GM23248 (cell line): ENCODE data around the gene AMY2B. TPM values are rescaled to one million over a fixed set of nuclear protein-coding genes. Genes with fewer than 3 reads are reported as not detected.
"Not testable (repeated sequence)": the region's sequence is repeated elsewhere in the genome, so short reads cannot be mapped to it uniquely, and the experiment has no call there.

Source experiments
- DNase-seq: peaks from one replicate; pipeline ENCODE4 v3.0.0-alpha.2; 2015
- H2AFZ ChIP-seq: fragments of 200-600 bp; sonication (generic); 2 replicates; pipeline ENCODE4 v1.6.1; 2016; ENCODE audit warnings: antibody characterized with exemption
- H3F3A ChIP-seq: fragments of 200-600 bp; sonication (generic); 2 replicates; pipeline ENCODE4 v1.6.1; 2016; ENCODE audit warnings: mild to moderate bottlenecking, antibody characterized with exemption, mixed run types; ENCODE audit not compliant: insufficient read depth
- H3K27ac ChIP-seq: fragments of 200-600 bp; sonication (generic); 2 replicates; pipeline ENCODE4 v1.5.1; 2016; ENCODE audit warnings: mild to moderate bottlenecking
- H3K27me3 ChIP-seq: fragments of 200-600 bp; sonication (generic); replicated peaks from 2 replicates; pipeline ENCODE4 v1.6.1; 2016; ENCODE audit warnings: mild to moderate bottlenecking; ENCODE audit not compliant: insufficient read depth
- H3K36me3 ChIP-seq: fragments of 200-600 bp; sonication (generic); 2 replicates; pipeline ENCODE4 v1.6.1; 2016; ENCODE audit warnings: low read depth, mild to moderate bottlenecking
- H3K4me1 ChIP-seq: fragments of 200-600 bp; sonication (generic); 2 replicates; pipeline ENCODE4 v1.6.1; 2016; ENCODE audit warnings: mild to moderate bottlenecking; ENCODE audit not compliant: insufficient read depth
- H3K4me2 ChIP-seq: fragments of 200-600 bp; sonication (generic); one replicate; pipeline ENCODE4 v1.6.1; 2016; ENCODE audit warnings: mild to moderate bottlenecking; ENCODE audit not compliant: unreplicated experiment
- H3K4me3 ChIP-seq: fragments of 200-600 bp; sonication (generic); 2 replicates; pipeline ENCODE4 v1.5.1; 2016; ENCODE audit warnings: mild to moderate bottlenecking
- H3K79me2 ChIP-seq: fragments of 200-600 bp; sonication (generic); 2 replicates; pipeline ENCODE4 v1.6.1; 2016; ENCODE audit warnings: mild to moderate bottlenecking; ENCODE audit not compliant: insufficient read depth
- H3K9ac ChIP-seq: fragments of 200-600 bp; sonication (generic); 2 replicates; pipeline ENCODE4 v1.6.1; 2016; ENCODE audit warnings: mild to moderate bottlenecking
- H3K9me2 ChIP-seq: fragments of 200-600 bp; sonication (generic); 2 replicates; pipeline ENCODE4 v1.6.1; 2016; ENCODE audit warnings: mixed run types, mild to moderate bottlenecking, moderate library complexity; ENCODE audit not compliant: insufficient read depth
- H3K9me3 ChIP-seq: fragments of 200-600 bp; sonication (generic); one replicate; pipeline ENCODE4 v1.6.1; 2017; ENCODE audit warnings: low read depth
- H4K20me1 ChIP-seq: fragments of 200-600 bp; sonication (generic); 2 replicates; pipeline ENCODE4 v1.6.0; 2016; ENCODE audit not compliant: insufficient read depth
- EZH2 ChIP-seq: fragments of 200-600 bp; sonication (generic); IDR thresholded peaks from 2 replicates; pipeline ENCODE4 v1.6.1; 2018; ENCODE audit warnings: antibody characterized with exemption, mild to moderate bottlenecking; ENCODE audit not compliant: insufficient read depth, poor library complexity, severe bottlenecking
- EZH2phosphoT487 ChIP-seq: fragments of 200-600 bp; sonication (generic); IDR thresholded peaks from 2 replicates; pipeline ENCODE4 v1.6.1; 2018; ENCODE audit warnings: antibody characterized with exemption, moderate library complexity, mild to moderate bottlenecking, low read depth; ENCODE audit not compliant: insufficient read depth
- WGBS, 2 experiments: methylation state at CpG; one replicate each; pipeline ENCODE4 v1.1.6; 2015 to 2017; ENCODE audit warnings: low lambda C conversion rate in 2 of 2, low coverage in 1 of 2; ENCODE audit errors: missing lambda C conversion rate in 2 of 2; 5-methylcytosine and 5-hydroxymethylcytosine counted together
- in situ Hi-C: fragments of 300-500 bp; cut with MboI; formaldehyde crosslinking; loops from 2 replicates; pipeline ENCODE4 v1.15.0; 2020
- polyA plus RNA-seq: library from polyadenylated mRNA; unstranded; fragments of >200 nt; fragmentation: Nextera tagmentation; extraction: Ambion mirVana; gene quantifications from 2 replicates; pipeline ENCODE4 v1.2.1, GENCODE V29; 2016
- total RNA-seq: library from RNA; depleted of rRNA; stranded (reverse); fragments of >200 nt; shearing (Covaris generic); gene quantifications from 2 replicates; pipeline ENCODE4 v1.2.3, GENCODE V29; 2014; rRNA removed

Gene AMY2B
- total and polyA plus RNA-seq, 2 experiments from 2014 or later: 0.94 to 2.5 TPM

DNA sequence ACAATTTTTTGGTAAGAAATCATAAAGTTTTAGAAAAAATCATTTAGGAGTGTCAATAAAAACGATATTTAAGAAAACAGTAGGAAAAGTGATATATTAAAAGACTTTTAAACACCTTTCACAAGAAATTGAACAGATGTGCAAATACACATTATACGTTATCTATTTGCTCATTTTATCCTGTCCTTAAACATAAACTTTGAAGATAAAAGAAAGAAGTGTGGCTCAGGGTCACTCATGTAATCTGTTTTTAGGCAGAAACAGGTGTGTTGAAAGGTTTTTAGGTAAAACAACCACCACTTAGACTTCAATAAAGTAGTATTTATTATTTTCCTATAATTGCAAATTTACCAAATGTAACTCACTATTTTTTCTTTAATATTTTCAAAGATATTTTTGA, 13.1 kb downstream of the AMY2B start:
- TF ChIP-seq EZH2phosphoT487 (no peak), EZH2 (no peak)
- no peaks in the 10 kb centered on the region for H3K4me1 ChIP-seq
- no peaks in the 10 kb centered on the region for H3K9me3 ChIP-seq
- H3K4me3 ChIP-seq: no peak overlapping the region
- H3K4me2 ChIP-seq: no peak overlapping the region
- no peaks in the 10 kb centered on the region for H3K36me3 ChIP-seq
- DNase-seq: no peak
- H3K27ac ChIP-seq: no peak overlapping the region
- no peaks in the 10 kb centered on the region for H3K9me2 ChIP-seq
- H3F3A ChIP-seq: no peaks in the 10 kb centered on the region
- H3K9ac ChIP-seq: no peak overlapping the region
- H3K79me2 ChIP-seq: no peaks in the 10 kb centered on the region
- H2AFZ ChIP-seq: no peak overlapping the region
- in situ Hi-C loops: no loop called here
- WGBS, 2 experiments: 12 to 19% methylated on average over 2 of the region's 2 CpGs
- no peaks in the 10 kb centered on the region for H3K27me3 ChIP-seq
- no peaks in the 10 kb centered on the region for H4K20me1 ChIP-seq

DNA sequence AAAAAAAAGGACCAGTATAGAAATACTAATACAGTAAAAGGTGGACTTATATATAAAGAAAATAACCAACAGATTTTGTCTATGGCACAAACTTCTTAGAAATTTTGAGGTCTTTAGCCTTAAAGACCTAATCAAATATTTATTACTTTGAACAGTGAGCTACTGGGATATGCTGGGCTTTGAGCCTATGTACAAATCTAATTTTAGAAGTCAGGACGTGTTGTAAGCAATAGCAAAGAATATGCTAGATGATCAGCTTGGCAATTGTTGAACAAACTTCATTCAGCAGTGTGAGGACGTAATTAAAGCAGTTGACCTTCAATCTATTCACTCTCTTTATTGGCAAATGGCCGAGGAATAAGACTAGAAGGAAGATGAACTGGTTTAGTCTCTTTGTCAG, 31.4 kb downstream of the AMY2B start:
- H3K4me2 ChIP-seq, H3K27me3 ChIP-seq, in situ Hi-C loops, H3F3A ChIP-seq, H3K4me1 ChIP-seq, H3K27ac ChIP-seq, H3K4me3 ChIP-seq, H3K79me2 ChIP-seq, DNase-seq, H2AFZ ChIP-seq, H4K20me1 ChIP-seq, H3K9me2 ChIP-seq, H3K9ac ChIP-seq, H3K9me3 ChIP-seq, H3K36me3 ChIP-seq: not testable (repeated sequence)
- WGBS, 2 experiments: no CpG with 5 or more reads among the region's 3 CpGs

DNA sequence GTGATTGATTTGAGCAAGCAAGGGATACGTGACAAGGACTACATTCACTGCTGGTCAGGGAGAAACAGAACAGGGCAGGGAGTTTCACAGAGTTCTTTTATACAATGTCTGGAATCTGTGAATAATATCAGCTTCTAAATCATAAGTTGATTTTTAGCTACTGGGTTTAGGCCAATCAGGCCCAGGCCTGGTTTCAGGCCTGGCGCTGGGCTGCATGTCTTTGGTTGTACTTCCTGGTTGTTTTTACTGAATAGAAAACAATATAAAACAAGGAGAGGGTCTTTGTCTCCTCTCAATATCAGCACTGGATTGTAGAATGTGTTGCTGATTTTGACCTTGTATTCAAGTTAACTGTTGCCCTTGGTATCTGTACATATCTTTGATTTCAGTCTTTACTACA, 45.0 kb downstream of the AMY2B start:
- H3K9me3 ChIP-seq: no peaks in the 10 kb centered on the region
- 58 to 63% methylated on average over 2 of the region's 2 CpGs for WGBS, 2 experiments
- no peaks in the 10 kb centered on the region for H3F3A ChIP-seq
- no peak overlapping the region for H3K4me2 ChIP-seq
- in situ Hi-C loops: no loop called here
- H3K9me2 ChIP-seq: no peaks in the 10 kb centered on the region
- no peak for TF ChIP-seq EZH2
- TF ChIP-seq EZH2phosphoT487: no peak
- no peak overlapping the region for H3K27ac ChIP-seq
- H3K4me3 ChIP-seq: no peak overlapping the region
- no peaks in the 10 kb centered on the region for H3K79me2 ChIP-seq
- H4K20me1 ChIP-seq: no peaks in the 10 kb centered on the region
- no peak for DNase-seq
- H3K4me1 ChIP-seq: no peaks in the 10 kb centered on the region
- H3K36me3 ChIP-seq: no peaks in the 10 kb centered on the region
- no peak overlapping the region for H2AFZ ChIP-seq
- H3K9ac ChIP-seq: no peak overlapping the region
- H3K27me3 ChIP-seq: no peaks in the 10 kb centered on the region

DNA sequence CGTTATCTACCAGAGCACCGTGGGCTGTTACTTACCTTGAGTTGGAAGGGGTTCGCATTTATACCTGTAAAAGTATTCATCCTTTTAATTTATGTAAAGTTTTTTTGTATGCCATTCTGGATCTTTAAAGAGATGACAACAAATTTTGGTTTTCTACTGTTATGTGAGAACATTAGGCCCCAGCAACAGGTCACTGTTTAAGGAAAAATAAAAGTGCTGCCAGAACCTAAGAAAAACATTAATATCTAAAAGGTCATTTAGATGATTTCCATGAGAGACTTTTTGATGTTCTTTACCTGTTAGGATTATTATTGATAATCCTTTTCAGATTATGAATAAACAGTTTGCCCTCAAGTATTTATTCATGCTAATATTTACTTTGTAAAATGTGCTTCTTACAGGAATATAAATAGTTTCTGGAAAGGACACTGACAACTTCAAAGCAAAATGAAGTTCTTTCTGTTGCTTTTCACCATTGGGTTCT, 45.6 kb downstream of the AMY2B start, which contains the start of gene AMY2A:
Gene AMY2A (plus strand): TSS at position 434 of the 484 bp plus-strand sequence. CDS start 14 bp downstream, at position 448.
- H3K4me2 ChIP-seq, H3K79me2 ChIP-seq, H3K9ac ChIP-seq, H3K9me3 ChIP-seq, H2AFZ ChIP-seq, H3K27ac ChIP-seq, DNase-seq, H3K4me1 ChIP-seq, H3K27me3 ChIP-seq, H3K36me3 ChIP-seq, in situ Hi-C loops, H4K20me1 ChIP-seq, H3F3A ChIP-seq, H3K4me3 ChIP-seq, H3K9me2 ChIP-seq: not testable (repeated sequence)
- 45 to 54% methylated on average over 3 of the region's 3 CpGs for WGBS, 2 experiments

DNA sequence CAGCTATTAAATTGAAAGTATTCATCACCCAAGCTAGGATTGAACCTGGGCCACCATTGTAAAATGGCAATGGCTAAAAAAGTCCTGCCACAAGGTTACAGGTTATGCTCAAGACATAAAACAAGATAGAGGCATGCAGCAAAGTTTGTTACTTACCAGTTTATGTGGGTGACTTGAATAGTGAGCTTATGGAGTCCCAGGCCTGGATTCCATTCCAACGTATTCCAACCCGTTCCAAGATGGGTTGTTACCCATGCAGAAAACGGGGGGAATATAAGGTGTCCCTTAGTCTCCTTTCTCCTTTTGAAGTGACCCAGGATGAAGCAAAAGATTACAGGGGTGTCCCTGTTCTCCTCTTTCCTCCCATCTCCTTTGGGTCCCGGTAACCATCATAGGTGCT, 56.0 kb downstream of the AMY2B start:
- H3K36me3 ChIP-seq, in situ Hi-C loops: not testable (repeated sequence)

More for the DNA sequence above, 56.0 kb downstream of the AMY2B start:
- not testable (repeated sequence) for H3K4me3 ChIP-seq, H3K27ac ChIP-seq, H4K20me1 ChIP-seq, DNase-seq, H3K9me3 ChIP-seq, H3K9me2 ChIP-seq, H3K79me2 ChIP-seq, H3K4me2 ChIP-seq, H3F3A ChIP-seq, H3K4me1 ChIP-seq, H3K9ac ChIP-seq, H2AFZ ChIP-seq, H3K27me3 ChIP-seq
- WGBS, 2 experiments: 36 to 38% methylated on average over 3 to 4 of the region's 4 CpGs

Other genes starting within 250 kb of the AMY2B start
- 4.4 TPM in 2 replicates for gene RNPC3, start 45.9 kb upstream of the AMY2B start, total RNA-seq
- 6.8 and 8.1 TPM in 2 replicates for gene RNPC3, start 45.9 kb upstream of the AMY2B start, polyA plus RNA-seq
- gene AMY2A, start 45.8 kb downstream of the AMY2B start, total RNA-seq: not detected in 2 replicates
- not detected in 2 replicates for gene AMY2A, start 45.8 kb downstream of the AMY2B start, polyA plus RNA-seq
- not detected in 2 replicates for gene AMY1A, start 84.2 kb downstream of the AMY2B start, total RNA-seq
- gene AMY1A, start 84.2 kb downstream of the AMY2B start, polyA plus RNA-seq: not detected in 2 replicates
- not detected in 2 replicates for gene AMY1B, start 124.6 kb downstream of the AMY2B start, total RNA-seq
- not detected in 2 replicates for gene AMY1B, start 124.6 kb downstream of the AMY2B start, polyA plus RNA-seq
- gene AMY1C, start 178.3 kb downstream of the AMY2B start, total RNA-seq: not detected in 2 replicates
- gene AMY1C, start 178.3 kb downstream of the AMY2B start, polyA plus RNA-seq: not detected in 2 replicates